Right lobe of liver (tissue), 4 donors: ENCODE measurements around the gene CCDC50.

Source experiments
- CTCF ChIP-seq, 4 donors: fragments of 200-600 bp in 3 of 4; fragments of 450-650 bp in 1 of 4; IDR thresholded peaks; one replicate each; pipeline versions ENCODE4 v1.5.1 to v1.8.0; 2016 to 2022; ENCODE audit warnings: antibody characterized with exemption in 4 of 4, mild to moderate bottlenecking in 2 of 4
- POLR2A ChIP-seq: fragments of 450-650 bp; IDR thresholded peaks from one replicate; pipeline ENCODE4 v1.6.1; 2017; ENCODE audit warnings: antibody characterized with exemption, mild to moderate bottlenecking
- donor health status: DM: no; HTN: no; CAD: no.
- donor health status: DM: no; HTN: no; CAD: no.
- donor health status: DM: no; HTN: yes; CAD: no.

- TF ChIP-seq POLR2A: no peak
- TF ChIP-seq CTCF (IDR thresholded peaks at IDR 0.05): no peak
Observed at GRCh38 chr3:191347228-191347627, 18.0 kb downstream of the CCDC50 start.
